Psoas muscle (tissue), 8 donors: ENCODE data around the gene CATSPER4. TPM values are rescaled to one million over a fixed set of nuclear protein-coding genes. Genes with fewer than 3 reads are reported as not detected.

Experiments
- ATAC-seq, 4 donors: fragments of 200-7000 bp; cut with Tn5 transposase; one replicate each; pipeline ENCODE4 v1.9.1; 2020; ENCODE audit warnings: moderate library complexity in 3 of 4, mild to moderate bottlenecking in 2 of 4
- DNase-seq, 2 donors: peaks; one replicate each; pipeline ENCODE4 v3.0.0-alpha.2; 2020
- H3K27ac ChIP-seq: fragments of 200-600 bp; one replicate; pipeline ENCODE4 v1.8.0; 2022
- H3K27me3 ChIP-seq, 3 donors: fragments of 200-600 bp in 1 of 3; one replicate each; pipeline versions ENCODE4 v1.6.1 to v1.8.0; 2013 to 2022; ENCODE audit warnings: low read length in 2 of 3, mild to moderate bottlenecking in 2 of 3, moderate library complexity in 1 of 3; ENCODE audit not compliant: insufficient read depth in 3 of 3
- H3K36me3 ChIP-seq, 2 donors: fragments of 200-600 bp in 1 of 2; one replicate each; pipeline versions ENCODE4 v1.6.1 to v1.8.0; 2013 to 2022; ENCODE audit warnings: low read depth in 1 of 2, mild to moderate bottlenecking in 1 of 2, moderate library complexity in 1 of 2; ENCODE audit not compliant: insufficient read depth in 1 of 2
- H3K4me1 ChIP-seq: fragments of 200-600 bp; one replicate; pipeline ENCODE4 v1.8.0; 2022
- H3K4me3 ChIP-seq: fragments of 200-600 bp; one replicate; pipeline ENCODE4 v1.8.0; 2022; ENCODE audit warnings: mild to moderate bottlenecking
- H3K9me3 ChIP-seq: fragments of 200-600 bp; one replicate; pipeline ENCODE4 v1.8.0; 2022
- WGBS, 3 donors: extraction: QIAGEN DNeasy Blood & Tissue Kit; methylation state at CpG; one replicate each; pipeline versions ENCODE4 v1.1.6 to v1.1.7; 2013; 5-methylcytosine and 5-hydroxymethylcytosine counted together
- intact Hi-C, 2 donors: fragments of 100-400 bp; cut with DNase I; formaldehyde crosslinking; loops; one replicate each; pipeline versions ENCODE4 v1.11.0 to v1.14.2; 2022
- polyA plus RNA-seq, 3 donors: library from polyadenylated mRNA; stranded (reverse); fragments of 200-250 nt; gene quantifications; one replicate each; pipeline ENCODE4 v1.2.3, GENCODE V29; 2013
- total RNA-seq, 4 donors: library from RNA; stranded (reverse); fragmentation: NEBNext Ultra II Directional in 2 of 4; extraction: Animal tissue kit (Norgen Biotek cat#: 25700) in 2 of 4; gene quantifications; one replicate each; pipeline versions ENCODE4 v1.2.1 to v1.2.4, GENCODE V29; 2021 to 2023
- TF ChIP-seq, protein P1 (sequence below): fragments of 200-600 bp; IDR thresholded peaks from one replicate; pipeline ENCODE4 v1.8.0; 2022; ENCODE audit warnings: antibody characterized with exemption
- donor health status: healthy with polysubstance abuse.
- donor health status: DM: no; HTN: no; CAD: no; lungs with moderate emphysema.
- donor health status: Bipolar disorder and iron deficiency.
- donor health status: healthy.
- donor health status: DM: yes; HTN: yes; CAD: no.
- donor health status: DM: no; HTN: no; CAD: no.
- donor health status: DM: no; HTN: no; CAD: no.
- donor health status: DM: yes; HTN: yes; CAD: no.

CATSPER4 gene
- total and polyA plus RNA-seq, 7 donors = 0.01 to 0.24 TPM; not detected in 5

DNA sequence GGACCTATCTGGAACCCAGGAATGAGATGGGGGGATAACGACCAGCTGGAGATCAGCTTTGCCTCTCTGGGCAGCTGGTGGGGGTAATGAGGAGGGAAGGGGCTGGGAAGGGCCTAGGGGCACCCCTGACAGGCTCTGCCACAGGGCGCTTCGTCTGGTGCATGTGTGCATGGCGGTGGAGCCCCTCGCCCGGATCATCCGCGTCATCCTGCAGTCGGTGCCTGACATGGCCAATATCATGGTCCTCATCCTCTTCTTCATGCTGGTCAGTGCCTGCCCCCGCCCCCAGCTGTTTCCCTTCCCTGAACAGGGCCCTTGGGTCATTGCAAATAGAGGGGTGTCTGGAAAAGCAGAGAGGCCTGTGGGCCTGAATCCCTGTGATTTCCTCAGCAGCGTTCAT lies 7.4 kb downstream of the CATSPER4 start:
- no peaks in the 10 kb centered on the region for H3K4me1 ChIP-seq
- no peak overlapping the region for H3K27ac ChIP-seq
- H3K36me3 ChIP-seq = no peaks in the 10 kb centered on the region
- no peaks in the 10 kb centered on the region for H3K27me3 ChIP-seq
- TF ChIP-seq, protein P1, sequence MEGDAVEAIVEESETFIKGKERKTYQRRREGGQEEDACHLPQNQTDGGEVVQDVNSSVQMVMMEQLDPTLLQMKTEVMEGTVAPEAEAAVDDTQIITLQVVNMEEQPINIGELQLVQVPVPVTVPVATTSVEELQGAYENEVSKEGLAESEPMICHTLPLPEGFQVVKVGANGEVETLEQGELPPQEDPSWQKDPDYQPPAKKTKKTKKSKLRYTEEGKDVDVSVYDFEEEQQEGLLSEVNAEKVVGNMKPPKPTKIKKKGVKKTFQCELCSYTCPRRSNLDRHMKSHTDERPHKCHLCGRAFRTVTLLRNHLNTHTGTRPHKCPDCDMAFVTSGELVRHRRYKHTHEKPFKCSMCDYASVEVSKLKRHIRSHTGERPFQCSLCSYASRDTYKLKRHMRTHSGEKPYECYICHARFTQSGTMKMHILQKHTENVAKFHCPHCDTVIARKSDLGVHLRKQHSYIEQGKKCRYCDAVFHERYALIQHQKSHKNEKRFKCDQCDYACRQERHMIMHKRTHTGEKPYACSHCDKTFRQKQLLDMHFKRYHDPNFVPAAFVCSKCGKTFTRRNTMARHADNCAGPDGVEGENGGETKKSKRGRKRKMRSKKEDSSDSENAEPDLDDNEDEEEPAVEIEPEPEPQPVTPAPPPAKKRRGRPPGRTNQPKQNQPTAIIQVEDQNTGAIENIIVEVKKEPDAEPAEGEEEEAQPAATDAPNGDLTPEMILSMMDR = no peak
- intact Hi-C loops = no loop called here
- DNase-seq = no peak
- H3K4me3 ChIP-seq = no peak overlapping the region
- 86 to 91% (median 88%) methylated on average over 8 to 11 of the region's 11 CpGs for WGBS, 3 donors
- H3K9me3 ChIP-seq = no peaks in the 10 kb centered on the region
- no peak for ATAC-seq

DNA sequence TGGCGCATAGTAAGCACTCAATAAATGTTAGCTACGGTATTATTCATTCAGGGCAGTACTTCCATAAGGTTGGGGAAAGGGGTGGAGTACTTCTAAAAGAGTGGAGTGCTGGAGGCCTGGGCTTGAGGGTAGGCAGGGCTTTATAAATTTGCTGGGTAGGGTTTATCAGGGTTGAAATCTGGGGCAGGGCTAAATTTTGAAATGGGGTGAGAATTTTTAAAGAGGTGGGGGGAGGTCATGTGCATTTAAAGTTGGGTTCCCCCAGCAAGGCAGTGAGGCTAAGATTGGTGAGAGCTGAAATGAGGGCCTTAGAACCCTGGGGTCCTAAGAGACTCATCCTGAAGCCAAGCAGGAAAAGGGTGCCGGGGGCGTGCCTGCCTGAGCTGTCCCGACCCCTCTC lies 10.0 kb downstream of the CATSPER4 start:
- 85 to 90% (median 87%) methylated on average over 5 of the region's 5 CpGs for WGBS, 3 donors
- no peaks in the 10 kb centered on the region for H3K4me1 ChIP-seq
- no peaks in the 10 kb centered on the region for H3K27me3 ChIP-seq
- H3K36me3 ChIP-seq = no peaks in the 10 kb centered on the region
- H3K9me3 ChIP-seq = no peaks in the 10 kb centered on the region
- H3K4me3 ChIP-seq = no peak overlapping the region
- TF ChIP-seq, protein P1 = no peak
- H3K27ac ChIP-seq = no peak overlapping the region
- intact Hi-C loops = loop anchor here in 1 of 2 donors (2.0 kb wide), 1 partner anchor 58 kb away; no protein-coding TSS in a partner anchor
- ATAC-seq (no peak), DNase-seq (no peak)

DNA sequence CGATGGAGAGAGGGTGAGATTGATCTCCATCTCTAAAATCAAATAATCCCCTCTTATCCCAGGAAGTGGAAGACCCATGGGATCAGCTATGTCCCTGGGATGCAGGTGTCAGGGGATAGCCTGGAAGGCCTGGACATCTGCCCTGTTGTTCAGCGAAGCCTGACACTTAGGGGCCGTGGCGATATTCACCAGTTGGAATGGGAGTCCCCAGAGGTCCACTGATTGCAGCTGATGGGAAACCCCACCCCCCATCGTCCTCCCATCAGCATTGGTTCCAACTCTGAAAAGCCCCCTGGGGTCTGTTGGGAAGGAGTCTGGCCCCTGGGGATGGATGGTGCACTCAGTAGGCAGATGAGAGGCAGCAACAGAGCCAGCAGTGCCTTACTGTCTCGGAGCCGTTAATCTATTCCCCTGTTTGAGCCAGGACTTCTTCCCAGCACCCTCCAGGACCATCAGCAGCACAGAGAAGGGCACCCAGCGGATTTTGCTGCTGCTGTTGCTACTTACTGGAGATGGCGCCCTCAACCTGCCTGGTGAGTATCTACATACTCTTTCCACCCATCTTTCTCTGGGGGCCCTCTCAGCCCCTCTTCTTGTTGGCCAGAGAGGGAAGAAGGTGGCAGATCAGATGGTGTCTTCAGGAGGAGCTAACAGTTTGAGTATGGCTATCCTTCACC lies 13.4 kb downstream of the CATSPER4 start:
- H3K4me1 ChIP-seq = no peaks in the 10 kb centered on the region
- TF ChIP-seq, protein P1 = no peak
- H3K4me3 ChIP-seq = no peak overlapping the region
- no peak overlapping the region for H3K27ac ChIP-seq
- H3K36me3 ChIP-seq = no peaks in the 10 kb centered on the region
- no peak for DNase-seq
- WGBS, 3 donors = 61 to 64% (median 62%) methylated on average over 9 of the region's 9 CpGs
- no peak for ATAC-seq
- no peaks in the 10 kb centered on the region for H3K27me3 ChIP-seq
- intact Hi-C loops = no loop called here
- H3K9me3 ChIP-seq = no peaks in the 10 kb centered on the region

DNA sequence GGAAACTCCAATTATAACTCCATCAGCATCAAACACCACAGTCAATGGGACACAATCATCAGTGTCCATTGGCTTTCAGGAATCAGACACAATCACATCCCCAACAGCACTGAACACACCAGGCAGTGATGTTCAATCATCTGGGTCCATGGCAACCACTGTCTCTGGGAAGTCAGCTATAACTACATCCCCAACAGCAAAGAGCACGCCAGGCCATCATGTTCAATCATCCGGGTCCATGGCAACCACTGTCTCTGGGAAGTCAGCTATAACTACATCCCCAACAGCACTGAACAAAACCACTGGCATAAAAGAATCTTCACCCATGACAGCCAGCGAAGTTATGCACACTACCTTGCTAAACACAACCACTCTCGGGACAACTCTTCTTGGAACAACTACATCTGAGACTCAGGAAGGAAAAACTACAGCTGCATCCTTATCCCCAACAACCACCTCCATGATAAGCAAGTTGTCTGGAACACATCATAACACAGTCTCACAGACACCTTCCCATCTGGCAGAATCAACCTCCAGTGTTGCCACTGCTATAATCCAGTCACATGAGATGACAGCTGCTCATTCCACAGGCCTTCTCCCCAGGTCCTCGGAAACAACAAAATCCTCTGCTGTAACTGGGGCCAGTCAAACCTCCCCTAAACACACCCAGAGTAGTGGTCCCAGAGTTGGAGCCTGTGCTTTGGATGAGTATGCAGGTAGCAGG lies 19.9 kb downstream of the CATSPER4 start:
- Histone ChIP-seq H3K27me3 (no peaks in the 10 kb centered on the region), H3K4me1 (no peaks in the 10 kb centered on the region), H3K4me3 (no peak overlapping the region), H3K27ac (no peak overlapping the region), H3K36me3 (no peaks in the 10 kb centered on the region), H3K9me3 (no peaks in the 10 kb centered on the region)
- ATAC-seq (peak in 1 of 4 donors; percentile 78), DNase-seq (no peak)
- TF ChIP-seq, protein P1 = no peak
- intact Hi-C loops = no loop called here
- 71% methylated on average over 5 of the region's 5 CpGs for WGBS, 3 donors
